Calu3 (cell line): ENCODE measurements around the gene PIPOX. TPM values are rescaled to one million over a fixed set of nuclear protein-coding genes. Genes with fewer than 3 reads are reported as not detected.

Experiments used
- BruUV-seq: library from RNA; stranded (reverse); fragments of 400-500 nt; replicated peaks from 2 replicates; lab custom pipeline; 2021; lab: Mats Ljungman, UMichigan
- CTCF ChIA-PET: fragments of 300-600 bp; sonication (Branson Sonifier 250); formaldehyde crosslinking; loops from one replicate; lab custom pipeline; 2022; ENCODE audit warnings: antibody characterized with exemption; lab: Charles Lee
- DNase-seq: peaks from one replicate; pipeline ENCODE4 v3.0.0; 2022
- H3K27ac Mint-ChIP-seq: one replicate; pipeline ENCODE4 v1.8.0; 2022; ENCODE audit warnings: mixed read lengths; ENCODE audit not compliant: unreplicated experiment
- H3K27me3 Mint-ChIP-seq: one replicate; pipeline ENCODE4 v1.8.0; 2022; ENCODE audit warnings: mixed read lengths; ENCODE audit not compliant: unreplicated experiment
- H3K36me3 Mint-ChIP-seq: one replicate; pipeline ENCODE4 v1.8.0; 2022; ENCODE audit warnings: mild to moderate bottlenecking, moderate library complexity, mixed read lengths; ENCODE audit not compliant: insufficient read depth, unreplicated experiment
- H3K4me1 Mint-ChIP-seq: one replicate; pipeline ENCODE4 v1.8.0; 2022; ENCODE audit warnings: mild to moderate bottlenecking, low read depth, mixed read lengths; ENCODE audit not compliant: unreplicated experiment
- H3K4me3 Mint-ChIP-seq: one replicate; pipeline ENCODE4 v1.8.0; 2022; ENCODE audit warnings: mild to moderate bottlenecking, low read depth, moderate library complexity, mixed read lengths; ENCODE audit not compliant: unreplicated experiment
- H3K9me3 Mint-ChIP-seq: one replicate; pipeline ENCODE4 v1.8.0; 2022; ENCODE audit warnings: low read depth, mixed read lengths; ENCODE audit not compliant: unreplicated experiment
- CTCF ChIP-seq: fragments of 200-600 bp; IDR thresholded peaks from one replicate; pipeline ENCODE4 v1.8.0; 2022; ENCODE audit warnings: antibody characterized with exemption; ENCODE audit not compliant: unreplicated experiment
- intact Hi-C: fragments of 100-400 bp; cut with micrococcal nuclease; formaldehyde crosslinking; loops from one replicate; pipeline ENCODE4 v1.10.0; 2022; ENCODE audit not compliant: unreplicated experiment
- total RNA-seq: library from RNA; stranded (reverse); gene quantifications from 2 replicates; pipeline ENCODE4 v1.2.3, GENCODE V29; 2022

The PIPOX gene
- total RNA-seq, 1 experiment from 2014 or later = 3.7 TPM

- H3K27ac Mint-ChIP-seq = no peak overlapping the region
- no peak for TF ChIP-seq CTCF
- H3K4me1 Mint-ChIP-seq = no peaks in the 10 kb centered on the region
- no TSS peak for BruUV-seq
- H3K36me3 Mint-ChIP-seq = peaks cover 27% of the 10 kb centered on the region
- intact Hi-C loops = no loop called here
- DNase-seq = no peak
- no peak overlapping the region for H3K4me3 Mint-ChIP-seq
- CTCF ChIA-PET = interaction anchor here (0.8 to 1.2 kb wide), 3 partner anchors 9 to 104 kb away, joined by 3 to 4 read pairs (median 4); no protein-coding TSS in a partner anchor
- no peaks in the 10 kb centered on the region for H3K9me3 Mint-ChIP-seq
- H3K27me3 Mint-ChIP-seq = peaks cover 10% of the 10 kb centered on the region
Observed at GRCh38 chr17:29069526-29070041, 26.6 kb downstream of the PIPOX start.

- H3K36me3 Mint-ChIP-seq = peaks cover 27% of the 10 kb centered on the region
- CTCF ChIA-PET = interaction anchor here (0.8 to 1.2 kb wide), 2 partner anchors 9 to 105 kb away, joined by 3 to 4 read pairs; no protein-coding TSS in a partner anchor
- no peak overlapping the region for H3K27ac Mint-ChIP-seq
- no peak for DNase-seq
- intact Hi-C loops = no loop called here
- no peaks in the 10 kb centered on the region for H3K4me1 Mint-ChIP-seq
- BruUV-seq = no TSS peak
- H3K9me3 Mint-ChIP-seq = no peaks in the 10 kb centered on the region
- H3K4me3 Mint-ChIP-seq = no peak overlapping the region
- peaks cover 10% of the 10 kb centered on the region for H3K27me3 Mint-ChIP-seq
- no peak for TF ChIP-seq CTCF
Observed at GRCh38 chr17:29070308-29070707, 27.4 kb downstream of the PIPOX start.

GRCh38 chr17:29070781-29071180 is 27.8 kb downstream of the PIPOX start:
- Mint-ChIP-seq H3K27me3 (peaks cover 10% of the 10 kb centered on the region), H3K4me1 (no peaks in the 10 kb centered on the region), H3K9me3 (no peaks in the 10 kb centered on the region), H3K4me3 (no peak overlapping the region), H3K27ac (peak overlapping the region; percentile 10), H3K36me3 (peaks cover 27% of the 10 kb centered on the region)
- TF ChIP-seq CTCF = no peak
- CTCF ChIA-PET = no interaction called here
- no TSS peak for BruUV-seq
- DNase-seq = no peak
- intact Hi-C loops = no loop called here

GRCh38 chr17:29071303-29071702 is 28.4 kb downstream of the PIPOX start:
- intact Hi-C loops = no loop called here
- peaks cover 28% of the 10 kb centered on the region for H3K36me3 Mint-ChIP-seq
- TF ChIP-seq CTCF = no peak
- H3K27me3 Mint-ChIP-seq = peaks cover 9% of the 10 kb centered on the region
- H3K4me3 Mint-ChIP-seq = no peak overlapping the region
- DNase-seq = no peak
- H3K27ac Mint-ChIP-seq = no peak overlapping the region
- no peaks in the 10 kb centered on the region for H3K9me3 Mint-ChIP-seq
- no TSS peak for BruUV-seq
- no peaks in the 10 kb centered on the region for H3K4me1 Mint-ChIP-seq
- CTCF ChIA-PET = no interaction called here
